H1 (cell line): ENCODE results near the gene GNG7. TPM values are rescaled to one million over a fixed set of nuclear protein-coding genes. Genes with fewer than 3 reads are reported as not detected.

ENCODE experiments used
- CTCF ChIA-PET: fragments of 300-600 bp; sonication (Branson Sonifier 250); formaldehyde crosslinking; loops from one replicate; lab custom pipeline; 2021; ENCODE audit not compliant: partially characterized antibody; lab: Charles Lee
- POLR2A ChIA-PET: fragments of 300-600 bp; sonication (Branson Sonifier 250); formaldehyde crosslinking; loops from one replicate; lab custom pipeline; 2021; ENCODE audit warnings: inconsistent platforms; ENCODE audit not compliant: partially characterized antibody; lab: Charles Lee
- DNase-seq, 2 experiments: peaks; one replicate each; pipeline versions ENCODE4 v3.0.0 to v3.0.0-alpha.2; 2010 to 2022; ENCODE audit warnings: low spot score in 2 of 2, low read depth in 1 of 2, mixed read lengths in 1 of 2
- FAIRE-seq: peaks from 2 replicates; lab custom pipeline; 2011; peaks lifted over from hg19 to GRCh38; lab: Jason Lieb, UNC
- H2AFZ ChIP-seq: 2 replicates; pipeline ENCODE4 v1.8.1; 2012; ENCODE audit warnings: low read length, inconsistent platforms
- H2AK5ac ChIP-seq: 2 replicates; pipeline ENCODE4 v1.6.1; 2013; ENCODE audit warnings: low read depth, low read length
- H2BK120ac ChIP-seq: replicated peaks from 2 replicates; pipeline ENCODE3; 2013; ENCODE audit warnings: low read depth, low read length, inconsistent platforms
- H2BK12ac ChIP-seq: 2 replicates; pipeline ENCODE4 v1.6.1; 2013; ENCODE audit warnings: low read depth, low read length
- H2BK15ac ChIP-seq: 2 replicates; pipeline ENCODE4 v1.6.1; 2013; ENCODE audit warnings: low read length
- H2BK20ac ChIP-seq: 2 replicates; pipeline ENCODE4 v1.6.1; 2013; ENCODE audit warnings: low read length
- H2BK5ac ChIP-seq: 2 replicates; pipeline ENCODE4 v1.6.1; 2013; ENCODE audit warnings: low read depth, low read length
- H3K14ac ChIP-seq: 2 replicates; pipeline ENCODE4 v1.6.1; 2013; ENCODE audit warnings: inconsistent platforms; ENCODE audit not compliant: insufficient read length
- H3K18ac ChIP-seq: 2 replicates; pipeline ENCODE4 v1.6.1; 2013; ENCODE audit warnings: low read length; ENCODE audit errors: extremely low read depth
- H3K23ac ChIP-seq: 2 replicates; pipeline ENCODE4 v1.6.1; 2013; ENCODE audit warnings: inconsistent platforms; ENCODE audit not compliant: insufficient read length
- H3K23me2 ChIP-seq: 2 replicates; pipeline ENCODE4 v1.6.1; 2013; ENCODE audit warnings: low read depth, low read length
- H3K27ac ChIP-seq: 2 replicates; pipeline ENCODE4 v1.6.1; 2011; ENCODE audit warnings: low read depth, low read length, inconsistent platforms
- H3K27me3 ChIP-seq, 4 experiments: replicated peaks in 1 of 4; 1 replicate in 1 of 4; 2 replicates in 3 of 4; pipeline versions ENCODE4 v1.6.1 to v1.8.1; 2011 to 2013; ENCODE audit warnings: low read length in 3 of 4, mild to moderate bottlenecking in 3 of 4, inconsistent platforms in 2 of 4, mixed read lengths in 2 of 4, moderate library complexity in 1 of 4; ENCODE audit not compliant: control insufficient read depth in 3 of 4, insufficient read depth in 3 of 4; ENCODE audit errors: extremely low read depth in 1 of 4
- H3K36me3 ChIP-seq, 4 experiments: 2 replicates each; pipeline versions ENCODE4 v1.6.1 to v1.8.1; 2011 to 2013; ENCODE audit warnings: mild to moderate bottlenecking in 4 of 4, low read length in 3 of 4, moderate library complexity in 2 of 4, control low read depth in 1 of 4, inconsistent platforms in 1 of 4; ENCODE audit not compliant: insufficient read depth in 4 of 4, control insufficient read depth in 2 of 4
- H3K4ac ChIP-seq: replicated peaks from 2 replicates; pipeline ENCODE3; 2013; ENCODE audit warnings: low read length, low read depth, mixed read lengths, inconsistent platforms; ENCODE audit not compliant: insufficient read length
- H3K4me1 ChIP-seq, 4 experiments: replicated peaks in 1 of 4; 1 replicate in 1 of 4; 2 replicates in 3 of 4; pipeline versions ENCODE4 v1.6.1 to v1.8.1; 2011 to 2013; ENCODE audit warnings: low read length in 3 of 4, inconsistent platforms in 2 of 4, mixed read lengths in 1 of 4; ENCODE audit not compliant: insufficient read depth in 4 of 4, control insufficient read depth in 3 of 4
- H3K4me2 ChIP-seq, 2 experiments: 2 replicates each; pipeline versions ENCODE4 v1.6.1 to v1.8.1; 2011 to 2013; ENCODE audit warnings: low read depth in 2 of 2, low read length in 2 of 2, control low read depth in 1 of 2, inconsistent platforms in 1 of 2, mild to moderate bottlenecking in 1 of 2; ENCODE audit not compliant: insufficient read depth in 1 of 2
- H3K4me3 ChIP-seq, 4 experiments: fragments of 200-600, 300-600 bp in 1 of 4; sonication (generic), shearing (Covaris generic), sonication (Bioruptor Twin) in 1 of 4; 2 replicates each; pipeline versions ENCODE4 v1.5.1 to v1.8.1; 2011 to 2016; ENCODE audit warnings: low read length in 4 of 4, low read depth in 3 of 4, control low read depth in 2 of 4, inconsistent platforms in 2 of 4, mild to moderate bottlenecking in 2 of 4, mixed read lengths in 1 of 4, moderate library complexity in 1 of 4; ENCODE audit not compliant: insufficient read depth in 2 of 4; ENCODE audit errors: extremely low read depth in 1 of 4
- H3K56ac ChIP-seq: replicated peaks from 2 replicates; pipeline ENCODE3; 2013; ENCODE audit warnings: low read depth, mild to moderate bottlenecking, mixed read lengths, low read length, inconsistent platforms; ENCODE audit not compliant: insufficient read length
- H3K79me1 ChIP-seq: 2 replicates; pipeline ENCODE4 v1.6.1; 2013; ENCODE audit warnings: low read depth, low read length, control low read depth
- H3K79me2 ChIP-seq, 2 experiments: 2 replicates each; pipeline versions ENCODE4 v1.6.1 to v1.8.1; 2012 to 2013; ENCODE audit warnings: low read length in 2 of 2, mild to moderate bottlenecking in 2 of 2, inconsistent platforms in 1 of 2; ENCODE audit not compliant: insufficient read depth in 2 of 2, control insufficient read depth in 1 of 2
- H3K9ac ChIP-seq, 4 experiments: replicated peaks in 1 of 4; 1 replicate in 1 of 4; 2 replicates in 3 of 4; pipeline versions ENCODE4 v1.6.1 to v1.8.1; 2011 to 2013; ENCODE audit warnings: low read depth in 3 of 4, low read length in 3 of 4, control low read depth in 2 of 4, mild to moderate bottlenecking in 2 of 4, moderate library complexity in 2 of 4, inconsistent platforms in 1 of 4; ENCODE audit errors: extremely low read depth in 1 of 4
- H3K9me3 ChIP-seq, 2 experiments: 2 replicates each; pipeline versions ENCODE4 v1.6.1 to v1.8.1; 2012 to 2013; ENCODE audit warnings: mild to moderate bottlenecking in 2 of 2, moderate library complexity in 2 of 2, control low read depth in 1 of 2, inconsistent platforms in 1 of 2, low read depth in 1 of 2, low read length in 1 of 2, mixed read lengths in 1 of 2; ENCODE audit not compliant: insufficient read depth in 2 of 2
- H4K20me1 ChIP-seq, 2 experiments: replicated peaks in 1 of 2; 2 replicates each; pipeline versions ENCODE3 to v1.8.1; 2011 to 2013; ENCODE audit warnings: inconsistent platforms in 2 of 2, low read length in 2 of 2, mild to moderate bottlenecking in 1 of 2; ENCODE audit not compliant: insufficient read depth in 2 of 2, control insufficient read depth in 1 of 2
- H4K5ac ChIP-seq: 2 replicates; pipeline ENCODE4 v1.6.1; 2013; ENCODE audit warnings: low read length, low read depth, mixed read lengths, inconsistent platforms; ENCODE audit not compliant: insufficient read length
- H4K8ac ChIP-seq: 2 replicates; pipeline ENCODE4 v1.8.0; 2013; ENCODE audit warnings: mild to moderate bottlenecking, moderate library complexity, low read length, inconsistent platforms; ENCODE audit not compliant: insufficient read depth; ENCODE audit errors: extremely low read depth
- H4K91ac ChIP-seq: replicated peaks from 2 replicates; pipeline ENCODE3; 2013; ENCODE audit warnings: low read length, mixed read lengths, inconsistent platforms; ENCODE audit not compliant: insufficient read length
- FOSL1 ChIP-seq: IDR thresholded peaks from 2 replicates; pipeline ENCODE4 v1.6.1; 2011; ENCODE audit warnings: mild to moderate bottlenecking, low read depth, low read length, moderate library complexity; ENCODE audit not compliant: insufficient read depth
- KDM5A ChIP-seq: fragments of 200-600 bp; IDR thresholded peaks from 2 replicates; pipeline ENCODE4 v1.7.1; 2012; ENCODE audit warnings: mild to moderate bottlenecking, low read length, inconsistent platforms, mixed read lengths
- NANOG ChIP-seq: IDR thresholded peaks from 2 replicates; pipeline ENCODE4 v1.6.1; 2011; ENCODE audit warnings: low read length, low read depth, mild to moderate bottlenecking, inconsistent platforms; ENCODE audit not compliant: insufficient read depth, poor library complexity, severe bottlenecking
- RAD21 ChIP-seq, 2 experiments: IDR thresholded peaks in 1 of 2; conservative IDR thresholded peaks in 1 of 2; 2 replicates each; pipeline ENCODE4 v1.6.1; 2011; ENCODE audit warnings: low read depth in 2 of 2, low read length in 2 of 2, improper control_type of control experiment in 1 of 2, inconsistent platforms in 1 of 2, mild to moderate bottlenecking in 1 of 2, moderate library complexity in 1 of 2
- SIX5 ChIP-seq: IDR thresholded peaks from 2 replicates; pipeline ENCODE4 v1.6.1; 2011; ENCODE audit warnings: mild to moderate bottlenecking, low read depth, low read length
- TAF1 ChIP-seq: IDR thresholded peaks from 2 replicates; pipeline ENCODE4 v1.6.1; 2011; ENCODE audit warnings: mild to moderate bottlenecking, low read depth, low read length
- WGBS, 2 experiments: shearing (Covaris generic) in 1 of 2; methylation state at CpG; one replicate each; pipeline versions ENCODE4 v1.1.6 to v1.1.7; 2013 to 2015; ENCODE audit warnings: low lambda C conversion rate in 2 of 2, mixed read lengths in 2 of 2, inconsistent platforms in 1 of 2, low coverage in 1 of 2, missing lambda C conversion rate in 1 of 2; ENCODE audit not compliant: insufficient replicate concordance in 2 of 2, insufficient coverage in 1 of 2, insufficient read length in 1 of 2; ENCODE audit errors: extremely low coverage in 1 of 2, missing lambda C conversion rate in 1 of 2; 5-methylcytosine and 5-hydroxymethylcytosine counted together
- polyA plus RNA-seq, 7 experiments: library from polyadenylated mRNA; depleted of rRNA in 3 of 7; stranded (reverse) in 5 of 7; unstranded in 2 of 7; fragments of >200 nt in 5 of 7; fragments of 200-250 nt in 2 of 7; gene quantifications; 1 replicate in 5 of 7; 2 replicates in 1 of 7; 4 replicates in 1 of 7; pipeline versions ENCODE4 v1.2.1 to v1.2.3, GENCODE V29; 2011 to 2013; ENCODE audit warnings: missing spikeins in 2 of 7, mixed read lengths in 2 of 7
- total RNA-seq: library from RNA; stranded (reverse); fragmentation: NEBNext Ultra II Directional; extraction: Animal tissue kit (Norgen Biotek cat#: 25700); gene quantifications from 2 replicates; pipeline ENCODE4 v1.2.1, GENCODE V29; 2021

GNG7 gene
- total and polyA plus RNA-seq, 2 of the 8 experiments (the other 6 are each of a cell fraction or from before 2014, with no cell fraction given), result 2.8 to 7.8 TPM

DNA sequence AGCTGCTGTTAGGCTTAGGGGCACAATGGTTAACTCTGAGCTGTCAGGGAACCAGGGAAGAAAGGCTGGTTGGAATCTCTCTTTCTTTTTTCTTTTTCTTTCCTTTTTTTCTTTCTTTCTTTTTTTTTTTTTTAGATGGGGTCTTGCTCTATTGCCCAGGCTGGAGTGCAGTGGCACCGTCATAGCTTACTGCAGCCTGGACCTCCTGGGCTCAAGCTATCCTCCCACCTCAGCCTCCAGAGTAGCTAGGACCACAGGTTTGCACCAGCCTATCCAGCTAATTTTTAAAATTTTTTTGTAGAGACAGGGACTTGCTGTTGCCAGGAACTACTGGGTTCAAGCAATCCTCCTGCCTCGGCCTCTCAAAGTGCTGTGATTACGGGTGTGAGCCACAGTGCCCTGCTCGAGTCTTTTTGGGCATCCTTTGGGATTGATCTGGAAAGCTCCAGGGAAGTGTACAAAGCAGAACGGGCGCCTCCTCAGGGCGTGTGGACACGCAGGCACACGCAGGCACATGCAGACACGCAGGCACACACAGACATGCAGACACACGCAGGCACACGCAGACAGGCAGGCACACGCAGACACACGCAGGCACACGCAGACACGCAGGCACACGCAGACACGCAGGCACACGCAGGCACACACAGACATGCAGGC is 127.4 kb downstream of the GNG7 start:
- H3K79me1 ChIP-seq, result no peaks in the 10 kb centered on the region
- DNase-seq (no peak), FAIRE-seq (no peak)
- no peak overlapping the region for H3K27ac ChIP-seq
- no peak overlapping the region for H3K18ac ChIP-seq
- no peak overlapping the region for H3K56ac ChIP-seq
- H2AFZ ChIP-seq, result no peak overlapping the region
- no peaks in the 10 kb centered on the region for H3K27me3 ChIP-seq
- no peak overlapping the region for H3K23ac ChIP-seq
- peak overlapping the region; percentile 99; the same call in 1 of the 2 replicates for H2AK5ac ChIP-seq
- peaks cover 0 to 12% (median 7%) of the 10 kb centered on the region in 4 experiments; a peak in 4 of 7 replicates for H3K4me1 ChIP-seq
- H3K9me3 ChIP-seq, result peaks cover 0 to 8% of the 10 kb centered on the region in 2 experiments; a peak in 1 of 4 replicates
- H4K20me1 ChIP-seq, result peaks cover 2 to 5% of the 10 kb centered on the region in 2 experiments
- ChIA-PET CTCF (interaction anchor here (0.7 to 0.8 kb wide), 2 partner anchors 31 to 51 kb away, joined by 3 read pairs; no protein-coding TSS in a partner anchor), POLR2A (interaction anchor here (0.7 to 1.3 kb wide), 5 partner anchors 13 to 99 kb away, joined by 3 to 5 read pairs (median 3); no protein-coding TSS in a partner anchor)
- no peak overlapping the region for H3K4me2 ChIP-seq
- no peak overlapping the region for H2BK120ac ChIP-seq
- H3K79me2 ChIP-seq, result no peaks in the 10 kb centered on the region
- H3K36me3 ChIP-seq, result no peaks in the 10 kb centered on the region
- no peak overlapping the region for H2BK20ac ChIP-seq
- no peak overlapping the region for H4K91ac ChIP-seq
- no peak overlapping the region for H3K4me3 ChIP-seq
- peak overlapping the region; percentile 68; the same call in 1 of the 2 replicates for H2BK12ac ChIP-seq
- no peak overlapping the region for H4K5ac ChIP-seq
- peaks cover 3% of the 10 kb centered on the region; the same call in 1 of the 2 replicates for H3K23me2 ChIP-seq
- H3K14ac ChIP-seq, result no peak overlapping the region
- no peak for TF ChIP-seq RAD21 (IDR thresholded peaks at IDR 0.05 in 1 of 2, conservative IDR thresholded peaks at IDR 0.05 in 1 of 2; ENCODE audit: low read depth in 2 of 2, low read length in 2 of 2)
- TF ChIP-seq TAF1, result no peak
- TF ChIP-seq SIX5, result no peak
- no peak for TF ChIP-seq NANOG
- TF ChIP-seq KDM5A, result no peak
- TF ChIP-seq FOSL1, result no peak
- no peak overlapping the region for H3K9ac ChIP-seq
- H2BK15ac ChIP-seq, result no peak overlapping the region
- no peak overlapping the region for H4K8ac ChIP-seq
- 95% methylated on average over 18 of the region's 19 CpGs; no CpG with 5 or more reads in 1 of the 2 experiments for WGBS, 2 experiments
- peak overlapping the region; percentile 86; the same call in 1 of the 2 replicates for H2BK5ac ChIP-seq
- H3K4ac ChIP-seq, result no peak overlapping the region
